HG03432 (cell line): ENCODE measurements around the gene CCDC178.
"Not testable (repeated sequence)": the region's sequence is repeated elsewhere in the genome, so short reads cannot be mapped to it uniquely, and the experiment has no call there.

Experiments used
- ATAC-seq: cut with Tn5 transposase; IDR thresholded peaks from one replicate; pipeline ENCODE4 v1.9.1; 2021; ENCODE audit warnings: mild to moderate bottlenecking, moderate library complexity; ENCODE audit not compliant: unreplicated experiment

Gene CCDC178, protein sequence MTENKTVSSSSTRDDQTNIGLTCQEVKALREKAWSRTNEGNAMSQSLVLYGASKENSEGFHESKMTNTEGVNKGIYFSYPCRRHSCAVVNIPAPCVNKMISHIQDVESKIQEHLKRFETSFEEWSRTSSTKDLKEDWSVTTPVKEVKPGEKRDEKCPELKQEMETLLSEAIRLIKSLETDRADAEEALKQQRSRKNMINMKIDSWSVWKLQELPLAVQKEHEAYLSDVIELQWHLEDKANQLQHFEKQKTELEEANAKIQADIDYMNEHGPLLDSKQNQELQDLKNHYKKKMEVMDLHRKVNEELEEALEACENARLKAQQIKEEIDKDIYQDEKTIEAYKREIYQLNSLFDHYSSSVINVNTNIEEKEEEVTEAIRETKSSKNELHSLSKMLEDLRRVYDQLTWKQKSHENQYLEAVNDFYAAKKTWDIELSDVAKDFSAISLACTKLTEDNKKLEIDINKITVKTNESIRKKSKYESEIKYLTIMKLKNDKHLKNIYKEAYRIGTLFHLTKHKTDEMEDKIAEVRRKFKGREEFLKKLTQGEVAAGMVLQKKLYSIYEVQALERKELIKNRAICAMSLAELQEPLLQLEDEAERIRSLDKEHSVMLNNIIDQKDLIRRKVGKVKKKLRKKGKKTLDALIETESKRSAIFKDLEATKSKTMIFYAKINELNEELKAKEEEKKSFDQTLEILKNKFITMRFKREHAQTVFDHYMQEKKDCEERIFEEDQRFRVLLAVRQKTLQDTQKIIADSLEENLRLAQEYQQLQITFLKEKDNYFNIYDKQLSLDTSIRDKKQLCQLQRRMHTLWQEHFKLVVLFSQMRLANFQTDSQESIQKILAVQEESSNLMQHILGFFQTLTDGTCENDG

DNA sequence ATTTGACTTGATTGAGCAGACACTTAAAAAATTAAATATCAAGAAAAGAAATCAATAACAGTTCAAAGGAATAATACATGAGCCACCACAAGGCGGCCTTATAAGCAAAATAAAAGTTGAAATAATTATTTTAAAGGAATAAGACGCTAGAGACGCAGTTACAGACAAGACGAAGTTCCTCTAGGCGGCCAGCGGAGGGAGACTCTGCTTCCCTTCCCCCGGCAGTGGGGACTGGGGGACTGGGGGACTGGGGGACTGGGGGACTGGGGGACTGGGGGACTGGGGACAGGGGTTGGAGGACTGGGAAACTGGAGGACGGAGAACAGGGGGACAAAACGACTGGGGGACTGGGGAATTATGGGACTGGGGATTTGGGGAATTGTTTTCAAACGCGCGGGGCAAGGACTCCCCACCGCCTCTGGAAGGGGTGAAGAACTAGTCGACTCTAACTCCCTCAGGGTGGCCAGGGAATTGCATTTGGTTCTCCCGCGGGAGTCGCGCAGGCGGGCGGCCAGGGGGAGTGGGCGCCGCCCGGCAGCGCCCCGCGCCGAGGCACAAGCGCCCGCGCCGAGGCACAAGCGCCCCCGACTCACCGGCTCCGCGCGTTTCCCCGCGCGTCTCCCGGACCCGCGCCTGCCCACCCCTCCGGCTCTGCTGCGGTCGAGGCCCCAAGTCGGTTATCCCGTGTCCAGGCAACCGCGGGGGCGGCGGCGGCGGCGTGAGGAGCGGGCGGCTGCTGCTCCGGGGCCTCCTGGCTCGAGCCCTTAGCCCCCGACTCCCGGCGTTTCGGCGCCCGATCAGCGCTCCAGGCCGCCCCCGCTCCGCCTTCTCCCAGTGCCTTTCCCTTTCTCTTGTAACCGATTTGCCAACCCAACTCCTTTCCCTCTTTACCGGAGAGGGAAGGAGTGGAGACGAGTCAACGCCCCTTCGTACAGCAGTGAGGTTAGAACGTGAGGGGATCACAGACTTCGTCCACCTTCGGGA lies at the start of gene CCDC178:
CCDC178 (minus strand) TSS at position 662 of the 984 bp plus-strand sequence. CDS start 28,633 bp downstream, outside the sequence.
- no peak for ATAC-seq

DNA sequence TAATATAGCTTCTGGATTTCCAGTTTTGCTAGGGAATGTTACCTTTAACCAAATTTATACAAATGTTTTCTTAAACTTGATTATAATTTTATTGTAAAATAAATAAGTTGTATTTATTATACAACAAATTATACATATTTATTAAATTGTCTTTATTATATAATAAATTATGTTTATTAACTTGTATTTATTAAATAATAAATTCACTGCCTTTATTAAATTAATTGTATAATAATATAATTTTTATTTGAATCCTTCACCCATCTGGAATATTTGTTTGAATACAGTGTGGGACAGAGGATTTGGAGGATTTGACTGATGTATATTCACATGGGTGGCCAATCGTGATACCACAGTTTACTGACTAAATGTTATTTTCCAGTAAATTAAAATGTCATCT lies 43.4 kb upstream of the CCDC178 start:
- no peak for ATAC-seq

DNA sequence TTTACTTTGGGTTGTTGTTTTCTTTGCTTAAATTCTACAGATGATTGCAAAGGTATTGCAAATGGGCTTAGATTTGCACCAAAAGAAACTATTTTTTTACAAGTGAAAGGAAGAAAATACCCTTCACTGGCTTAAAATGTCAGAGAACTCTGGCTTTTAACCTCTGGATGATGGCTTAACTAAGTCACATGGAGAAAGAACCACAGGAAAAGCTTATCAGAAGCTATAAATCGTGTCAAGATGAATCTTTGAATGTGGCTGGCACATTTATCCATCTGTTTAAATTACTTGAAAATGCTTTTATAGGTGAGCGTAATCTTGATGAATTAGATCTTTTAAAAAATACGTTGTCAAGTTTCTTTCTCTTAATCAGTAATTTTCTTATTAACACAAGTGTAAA lies 32.0 kb upstream of the CCDC178 start:
- ATAC-seq, result no peak

DNA sequence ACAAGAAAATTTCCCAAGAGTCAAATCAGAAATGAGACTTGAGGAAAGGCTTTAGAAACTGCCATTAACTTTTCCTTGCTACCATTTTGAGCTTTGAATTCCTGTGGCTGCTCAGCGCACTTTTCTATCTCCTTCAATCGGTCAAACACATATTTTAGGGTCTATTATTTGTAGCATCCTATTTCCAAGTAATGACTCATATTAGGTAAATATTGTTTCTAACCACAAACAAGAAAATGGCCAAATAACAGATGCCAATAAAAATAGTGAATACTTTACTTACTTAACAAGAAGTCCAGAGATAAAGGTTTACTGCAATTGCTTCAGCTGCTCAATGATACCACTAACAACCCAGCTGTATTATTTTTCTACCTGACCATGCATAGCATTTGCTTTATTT lies 29.7 kb upstream of the CCDC178 start:
- no peak for ATAC-seq

DNA sequence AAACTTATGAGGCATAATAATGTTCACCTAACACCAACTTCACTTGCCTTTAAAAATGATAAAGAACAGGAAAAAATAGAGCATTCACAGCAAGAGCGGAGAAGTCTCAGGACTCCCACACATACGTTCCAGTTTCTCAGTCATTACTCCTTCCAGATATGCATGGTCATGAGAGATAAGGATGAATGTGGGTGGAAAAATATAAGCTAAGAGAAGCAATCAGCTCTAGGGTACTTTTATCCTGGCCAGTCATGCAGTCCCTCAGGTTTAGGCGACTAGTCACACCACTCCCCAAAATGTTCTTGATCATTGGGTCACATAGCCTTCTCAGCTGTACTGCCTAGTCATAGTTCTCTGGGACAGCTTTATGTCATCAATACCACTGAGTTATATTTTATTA lies 29.2 kb upstream of the CCDC178 start:
- ATAC-seq, result no peak

DNA sequence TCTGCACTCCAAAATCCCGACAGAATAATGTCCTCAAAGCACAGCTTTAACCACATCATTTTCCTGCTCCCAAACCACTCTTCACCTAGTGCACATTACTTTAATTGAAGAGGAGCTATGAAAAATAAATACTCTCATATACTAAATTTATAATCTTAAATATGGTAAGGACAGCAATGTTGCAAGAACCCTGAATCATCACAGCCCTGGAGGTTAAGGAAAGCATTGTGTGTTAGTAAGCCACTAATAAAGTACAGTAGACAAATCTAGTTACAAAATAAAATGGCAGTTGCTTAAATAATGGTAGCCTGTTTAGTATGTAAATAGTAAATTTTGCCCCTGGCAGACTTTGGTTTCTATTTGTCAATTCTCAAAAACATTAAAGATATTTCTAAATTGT lies 27.0 kb upstream of the CCDC178 start:
- ATAC-seq, result no peak

DNA sequence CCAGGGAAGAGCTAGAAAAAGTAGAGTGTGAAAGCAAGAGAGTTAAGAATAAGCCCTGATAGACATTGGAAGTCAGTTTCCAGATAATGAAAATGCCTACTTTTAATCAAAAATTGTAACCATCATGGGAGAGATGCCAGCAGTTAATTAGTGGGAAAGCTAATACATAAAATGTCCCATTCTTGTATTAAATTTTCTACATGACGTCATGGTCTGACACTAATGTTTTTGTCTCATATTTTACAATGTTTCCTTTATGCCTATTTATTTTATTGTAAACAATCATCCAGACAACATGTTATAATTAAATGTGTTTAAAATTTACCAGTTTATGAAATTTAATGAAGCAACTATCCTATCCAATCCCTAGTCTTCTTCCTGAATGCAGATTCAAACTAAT lies 26.3 kb upstream of the CCDC178 start:
- ATAC-seq, result no peak

DNA sequence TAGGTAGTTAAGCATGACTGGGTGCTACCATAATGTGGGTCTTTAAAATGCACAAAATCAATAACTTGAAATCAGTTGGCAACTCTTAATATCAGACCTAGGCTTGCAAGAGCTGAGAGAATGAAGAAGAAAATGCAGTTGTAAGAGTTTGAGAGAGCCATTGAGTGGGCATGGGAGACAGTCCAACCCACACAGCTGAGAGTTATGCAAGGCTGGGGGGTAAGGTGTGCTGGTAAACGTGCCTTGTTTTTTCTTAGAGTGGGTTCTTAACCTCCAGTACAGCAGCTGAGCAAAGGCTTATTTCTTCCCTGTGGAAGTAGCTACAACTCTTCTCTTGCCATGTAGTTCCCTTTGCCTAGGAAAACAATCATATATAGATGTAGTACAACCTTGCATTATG lies 20.2 kb upstream of the CCDC178 start:
- ATAC-seq, result no peak

DNA sequence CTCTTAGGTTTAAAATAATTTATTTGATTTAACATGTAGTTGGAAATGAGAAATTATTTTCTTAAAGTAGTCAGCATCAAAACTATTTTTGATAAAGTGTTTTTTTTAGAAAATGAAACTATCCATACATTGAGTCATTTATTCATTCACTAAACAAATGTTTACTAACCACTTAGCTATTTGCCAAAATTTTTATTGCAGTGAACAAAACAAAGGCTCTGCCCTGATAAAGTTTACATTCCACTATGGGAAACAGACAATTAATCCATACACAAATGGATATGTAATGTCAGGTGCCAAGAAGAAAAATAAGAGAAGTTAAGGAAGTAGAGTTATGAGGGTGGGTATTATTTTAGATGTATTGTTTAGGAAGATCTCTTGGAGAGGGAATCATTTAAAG lies 19.1 kb upstream of the CCDC178 start:
- ATAC-seq, result no peak

DNA sequence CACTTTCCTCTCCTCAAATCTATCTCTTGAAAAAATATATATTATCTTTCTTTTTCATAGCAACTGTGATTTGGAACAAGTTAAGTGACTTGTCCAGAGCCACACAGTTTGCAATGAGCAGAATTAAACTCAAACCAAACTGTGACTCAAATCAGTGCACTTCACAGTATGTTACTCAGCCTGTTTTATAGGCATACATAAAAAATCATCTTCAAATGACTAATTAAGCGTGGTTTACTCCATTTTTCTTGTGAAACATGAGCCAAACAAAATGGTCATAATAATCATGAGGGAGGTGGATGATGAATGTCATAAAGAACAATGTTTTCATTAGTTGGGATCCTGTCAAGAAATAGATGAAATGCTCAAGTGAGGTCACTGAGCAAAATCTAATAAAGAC lies 6.1 kb upstream of the CCDC178 start:
- ATAC-seq, result no peak

DNA sequence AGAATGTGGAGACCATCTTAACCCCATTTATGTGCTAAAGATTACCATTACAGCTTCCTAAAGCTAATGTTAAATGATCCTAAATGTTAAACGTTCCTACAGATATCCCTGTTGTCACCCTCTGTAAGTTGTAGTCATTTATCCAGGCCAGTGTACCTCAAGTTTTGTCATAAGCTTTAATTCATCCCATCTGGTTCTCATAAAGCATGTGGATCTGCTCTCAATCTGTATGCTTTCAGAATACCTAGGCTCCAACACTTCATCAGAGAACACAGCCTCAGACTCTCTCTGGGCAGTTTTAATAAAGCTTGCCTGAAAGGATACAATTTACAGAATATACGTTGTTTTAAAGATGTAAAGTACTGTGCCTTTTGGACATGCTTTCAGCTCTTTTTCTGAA lies 4.2 kb upstream of the CCDC178 start:
- ATAC-seq, result no peak

DNA sequence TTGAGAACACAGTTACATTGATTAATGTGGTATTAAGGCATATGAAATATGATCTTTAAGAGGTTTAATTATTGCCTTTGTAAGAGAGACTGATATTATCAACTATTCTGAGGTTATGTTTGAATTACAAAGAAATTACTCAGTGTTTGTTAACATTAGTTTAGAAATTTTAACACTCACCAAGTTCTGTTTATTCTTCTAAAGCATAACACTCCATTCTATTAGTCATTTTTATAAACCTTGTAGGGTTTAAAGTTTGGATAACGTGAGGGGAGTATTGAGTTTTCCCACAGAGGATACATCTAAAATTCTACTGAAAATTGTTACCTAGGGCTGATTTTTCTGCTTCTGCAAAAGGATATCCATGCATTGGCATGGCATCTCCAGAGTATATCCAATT lies 7.7 kb downstream of the CCDC178 start:
- ATAC-seq, result no peak

DNA sequence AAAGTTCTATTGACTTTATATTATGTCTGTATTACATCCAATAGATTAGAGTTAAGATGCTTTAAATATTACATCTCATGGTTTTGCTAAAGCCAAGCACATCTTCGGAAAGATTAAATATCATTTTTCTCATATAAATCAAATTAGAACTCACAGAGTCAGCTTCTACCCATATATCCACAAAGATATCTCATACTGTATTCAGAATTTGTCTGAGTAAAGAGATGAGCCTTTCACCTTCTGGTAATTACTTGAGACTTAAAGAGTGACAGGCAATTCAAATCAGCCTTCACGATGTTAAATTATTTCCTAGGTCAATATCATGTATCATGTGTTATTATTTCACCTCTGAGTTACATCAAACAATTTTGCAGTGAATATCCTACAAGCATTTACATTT lies 13.0 kb downstream of the CCDC178 start:
- ATAC-seq, result no peak

DNA sequence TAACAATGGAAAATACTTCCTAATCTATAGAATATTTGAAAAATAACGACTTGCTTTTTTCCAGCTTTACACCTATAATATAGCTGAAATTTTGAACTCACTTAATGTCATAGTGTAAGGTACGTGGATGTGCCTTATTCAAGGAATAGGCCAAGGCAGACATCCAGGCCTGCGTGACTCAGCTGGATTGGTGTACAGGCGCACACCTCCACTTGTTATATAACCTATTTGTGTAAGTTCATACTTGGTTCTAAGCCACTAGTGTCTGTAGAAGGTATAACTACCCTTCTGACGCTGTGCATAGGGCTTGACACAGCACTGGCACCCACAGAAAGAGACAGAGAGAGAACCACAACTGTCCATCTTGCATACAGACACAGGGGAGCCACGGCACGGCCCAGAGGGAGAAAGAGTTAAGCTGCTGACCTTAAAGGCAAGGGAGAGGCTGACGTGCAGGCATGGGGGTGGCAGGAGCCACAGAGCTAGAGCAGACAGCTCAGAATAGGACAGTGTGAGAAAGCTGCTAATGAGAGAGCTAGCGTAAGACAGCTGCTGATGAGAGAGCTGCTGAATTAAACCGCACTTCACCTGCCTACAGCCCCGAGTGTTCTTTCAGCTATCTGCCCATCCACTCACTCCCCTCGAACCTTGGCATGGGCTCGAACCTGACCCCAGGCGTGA lies 16.1 kb downstream of the CCDC178 start:
- no peak for ATAC-seq

DNA sequence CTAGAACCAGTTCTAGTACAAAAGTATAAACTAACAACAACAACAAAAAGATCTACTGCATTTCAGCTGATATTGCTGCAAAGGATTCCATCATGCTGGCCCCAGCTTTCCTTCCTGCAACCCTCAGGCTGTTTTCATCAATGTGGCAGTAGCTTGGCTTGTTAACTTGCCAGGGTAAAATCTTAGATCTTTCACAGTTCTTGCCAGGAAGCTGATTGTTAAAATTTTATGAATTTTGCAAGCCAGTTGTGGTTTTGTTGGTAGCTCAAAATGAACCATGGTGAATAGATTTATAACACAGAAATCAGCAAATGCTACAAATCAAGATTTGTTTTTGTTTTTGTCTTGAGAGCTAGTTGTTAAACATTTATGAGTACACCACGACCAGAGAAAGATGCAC lies 19.3 kb downstream of the CCDC178 start:
- no peak for ATAC-seq

DNA sequence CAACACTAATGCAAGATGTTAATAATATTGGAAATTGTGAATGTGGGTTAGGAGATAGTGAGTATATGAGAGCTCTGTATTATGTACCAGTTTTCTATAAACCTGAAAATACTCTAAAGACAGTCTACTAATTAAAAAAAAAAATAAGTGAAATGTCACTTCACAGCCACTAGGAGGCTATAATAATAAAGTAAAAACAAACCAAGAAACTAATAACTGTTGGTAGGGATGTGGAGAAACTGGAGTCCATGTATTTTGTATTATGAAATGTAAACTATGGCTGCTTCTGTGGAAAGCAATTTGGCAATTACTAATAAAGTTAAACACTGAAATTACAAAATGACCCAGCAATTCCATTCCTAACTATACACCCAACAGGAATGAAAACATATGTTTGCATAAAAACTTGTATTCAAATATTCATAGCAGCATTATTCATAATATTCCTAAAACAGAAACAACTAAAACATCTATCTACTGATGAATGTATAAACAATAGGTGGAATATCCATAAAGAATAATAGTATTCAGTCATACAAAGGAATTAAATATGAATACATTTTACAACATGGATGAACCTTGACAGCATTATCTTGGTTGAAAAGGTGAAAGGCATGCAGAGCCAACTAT lies 36.2 kb downstream of the CCDC178 start:
- ATAC-seq, result peak; percentile 77

DNA sequence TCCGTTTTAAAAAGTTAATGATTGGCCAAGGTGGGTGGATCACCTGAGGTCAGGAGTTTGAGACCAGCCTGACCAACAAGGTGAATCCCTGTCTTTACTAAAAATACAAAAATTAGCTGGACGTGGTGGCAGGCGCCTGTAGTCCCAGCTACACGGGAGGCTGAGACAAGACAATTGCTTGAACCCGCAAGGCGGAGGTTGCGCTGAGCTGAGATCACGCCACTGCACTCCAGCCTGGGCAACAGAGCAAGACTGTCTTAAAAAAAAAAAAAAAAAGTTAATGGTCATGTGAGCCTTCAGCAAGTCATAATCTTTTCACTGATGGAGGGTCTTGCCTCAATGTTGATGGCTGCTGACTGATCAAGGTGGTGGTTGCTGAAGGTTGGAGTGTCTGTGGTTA lies 41.6 kb downstream of the CCDC178 start:
- ATAC-seq, result not testable (repeated sequence)

DNA sequence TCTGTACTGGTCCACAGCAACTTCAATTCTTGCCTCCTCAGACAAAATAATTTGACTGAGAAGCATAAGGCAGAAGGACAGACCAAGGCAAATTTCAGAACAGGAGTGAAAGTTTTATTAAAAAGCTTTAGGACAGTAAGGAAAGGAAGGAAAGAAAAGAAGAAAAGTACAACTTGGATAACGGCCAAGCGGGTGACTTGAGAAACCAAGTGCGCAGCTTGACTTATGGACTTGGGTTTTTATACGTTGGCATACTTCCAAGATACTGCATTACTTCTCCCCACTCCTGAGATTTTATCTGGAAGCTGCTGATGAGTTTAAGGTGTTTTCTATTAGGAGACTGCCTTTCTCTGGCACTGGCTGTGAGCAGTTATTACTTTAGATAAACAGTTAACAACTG lies 64.7 kb downstream of the CCDC178 start:
- no peak for ATAC-seq

DNA sequence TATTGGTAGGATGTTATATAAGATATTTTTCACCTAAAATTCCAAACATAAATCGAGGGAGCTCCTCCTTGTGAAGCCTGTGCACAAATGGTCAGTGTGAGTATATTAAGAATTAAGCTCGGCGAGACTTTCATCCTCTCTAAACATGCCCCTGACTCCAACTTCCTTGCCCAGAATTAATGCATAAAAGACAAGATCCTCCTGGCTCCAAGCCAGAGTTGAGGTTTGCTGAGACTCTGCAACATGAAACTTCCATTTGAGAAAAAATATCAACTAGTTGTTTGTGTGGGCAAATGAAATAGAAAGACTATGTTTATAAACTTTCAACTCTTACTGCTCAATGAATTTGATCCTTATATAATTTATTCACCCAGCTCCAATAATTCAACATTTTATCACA lies 68.1 kb downstream of the CCDC178 start:
- no peak for ATAC-seq
